Ovary (tissue), 3 donors: ENCODE measurements around the gene KLK4.

Experiments used
- EP300 ChIP-seq: sonication (generic); formaldehyde crosslinking; IDR thresholded peaks from one replicate; pipeline ENCODE4 v1.6.1; 2017; ENCODE audit warnings: antibody characterized with exemption
- POLR2A ChIP-seq: fragments of 450-650 bp; IDR thresholded peaks from one replicate; pipeline ENCODE4 v1.6.1; 2017; ENCODE audit warnings: antibody characterized with exemption, mild to moderate bottlenecking, moderate library complexity
- TF ChIP-seq, protein P1 (sequence below), 3 donors: fragments of 450-650 bp in 2 of 3; fragments of 200-600 bp in 1 of 3; IDR thresholded peaks; one replicate each; pipeline versions ENCODE4 v1.5.1 to v1.8.0; 2016 to 2022; ENCODE audit warnings: antibody characterized with exemption in 3 of 3, mild to moderate bottlenecking in 1 of 3
- donor health status: DM: no; HTN: no; CAD: no.

DNA sequence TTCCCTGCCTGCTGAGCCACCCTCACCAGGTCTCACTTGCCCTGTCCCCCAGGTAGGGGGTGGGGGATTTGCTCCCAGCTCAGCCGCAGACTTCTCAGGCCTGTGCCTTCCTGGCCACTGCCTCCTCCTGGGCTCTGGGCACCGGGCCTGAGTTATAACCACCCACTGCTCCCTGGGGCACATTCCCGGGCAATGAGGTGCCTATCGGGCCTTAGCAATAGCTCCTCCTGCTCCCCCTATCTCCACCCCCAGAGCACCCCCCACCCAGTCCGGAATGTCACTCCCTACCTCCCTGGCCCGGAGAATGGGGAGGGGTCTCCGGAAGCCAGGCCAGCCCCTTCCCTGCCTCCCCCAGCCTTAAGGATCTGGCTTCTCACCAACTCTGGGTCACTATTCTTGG, 41.7 kb upstream of the KLK4 start, which contains the start of gene KLK5:
- TF ChIP-seq POLR2A: no peak
- TF ChIP-seq, protein P1, sequence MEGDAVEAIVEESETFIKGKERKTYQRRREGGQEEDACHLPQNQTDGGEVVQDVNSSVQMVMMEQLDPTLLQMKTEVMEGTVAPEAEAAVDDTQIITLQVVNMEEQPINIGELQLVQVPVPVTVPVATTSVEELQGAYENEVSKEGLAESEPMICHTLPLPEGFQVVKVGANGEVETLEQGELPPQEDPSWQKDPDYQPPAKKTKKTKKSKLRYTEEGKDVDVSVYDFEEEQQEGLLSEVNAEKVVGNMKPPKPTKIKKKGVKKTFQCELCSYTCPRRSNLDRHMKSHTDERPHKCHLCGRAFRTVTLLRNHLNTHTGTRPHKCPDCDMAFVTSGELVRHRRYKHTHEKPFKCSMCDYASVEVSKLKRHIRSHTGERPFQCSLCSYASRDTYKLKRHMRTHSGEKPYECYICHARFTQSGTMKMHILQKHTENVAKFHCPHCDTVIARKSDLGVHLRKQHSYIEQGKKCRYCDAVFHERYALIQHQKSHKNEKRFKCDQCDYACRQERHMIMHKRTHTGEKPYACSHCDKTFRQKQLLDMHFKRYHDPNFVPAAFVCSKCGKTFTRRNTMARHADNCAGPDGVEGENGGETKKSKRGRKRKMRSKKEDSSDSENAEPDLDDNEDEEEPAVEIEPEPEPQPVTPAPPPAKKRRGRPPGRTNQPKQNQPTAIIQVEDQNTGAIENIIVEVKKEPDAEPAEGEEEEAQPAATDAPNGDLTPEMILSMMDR (IDR thresholded peaks at IDR 0.05): no peak
- TF ChIP-seq EP300: no peak
